ENCODE measurements around the gene SH3RF3. TPM values are rescaled to one million over a fixed set of nuclear protein-coding genes. Genes with fewer than 3 reads are reported as not detected.
"Not testable (repeated sequence)": the region's sequence is repeated elsewhere in the genome, so short reads cannot be mapped to it uniquely, and the experiment has no call there.

SH3RF3 gene
- total RNA-seq, 1 experiment from 2014 or later, result 0.34 TPM

- Histone ChIP-seq H3K27ac (ENCODE audit: low read length) (no peak overlapping the region), H3K4me3 (ENCODE audit: low read length) (no peak overlapping the region), H3K36me3 (ENCODE audit: insufficient read depth, low read length) (no peaks in the 10 kb centered on the region), H3K27me3 (ENCODE audit: low read length) (no peaks in the 10 kb centered on the region), H3K4me2 (ENCODE audit: low read depth, low read length, poor library complexity, severe bottlenecking) (no peak overlapping the region), H2AFZ (ENCODE audit: low read length) (no peak overlapping the region), H3K9me3 (ENCODE audit: low read length) (no peaks in the 10 kb centered on the region), H3K79me2 (ENCODE audit: low read length) (no peaks in the 10 kb centered on the region), H3K9me2 (replicated peaks; ENCODE audit: insufficient read depth, low read length) (no peaks in the 10 kb centered on the region), H3K4me1 (ENCODE audit: low read length) (no peaks in the 10 kb centered on the region), H3K9ac (ENCODE audit: low read length) (no peak overlapping the region), H4K20me1 (ENCODE audit: insufficient read depth, low read depth, low read length) (no peaks in the 10 kb centered on the region)
- DNase-seq, result no peak
Observed at GRCh38 chr2:109529532-109530449, 400.8 kb downstream of the SH3RF3 start.

DNA sequence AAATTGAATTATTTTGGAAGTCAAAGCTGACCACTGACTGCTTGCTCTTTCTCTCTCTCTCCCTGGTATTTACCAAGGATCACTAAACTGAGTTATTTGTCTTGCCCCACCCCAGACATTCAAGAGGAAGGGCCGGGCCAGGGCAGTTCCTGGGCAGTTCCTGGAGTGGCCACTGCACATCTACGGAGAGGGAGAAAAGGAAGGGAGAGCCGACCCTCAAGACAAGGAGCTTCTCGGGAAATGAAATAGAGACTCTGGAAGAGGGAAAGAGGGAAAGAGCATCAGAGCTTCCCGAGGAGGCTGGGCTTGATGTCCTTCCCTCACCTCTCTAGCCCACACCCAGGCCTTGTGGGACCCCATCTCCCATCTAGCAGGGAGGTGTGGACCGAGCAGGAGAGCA is 401.7 kb downstream of the SH3RF3 start:
- H3K4me3 ChIP-seq (ENCODE audit: low read length), result no peak overlapping the region
- no peak overlapping the region for H3K4me2 ChIP-seq (ENCODE audit: low read depth, low read length, poor library complexity, severe bottlenecking)
- no peaks in the 10 kb centered on the region for H4K20me1 ChIP-seq (ENCODE audit: insufficient read depth, low read depth, low read length)
- H3K79me2 ChIP-seq (ENCODE audit: low read length), result no peaks in the 10 kb centered on the region
- no peaks in the 10 kb centered on the region for H3K9me3 ChIP-seq (ENCODE audit: low read length)
- H3K4me1 ChIP-seq (ENCODE audit: low read length), result no peaks in the 10 kb centered on the region
- no peaks in the 10 kb centered on the region for H3K36me3 ChIP-seq (ENCODE audit: insufficient read depth, low read length)
- no peak overlapping the region for H2AFZ ChIP-seq (ENCODE audit: low read length)
- DNase-seq, result no peak
- H3K27ac ChIP-seq (ENCODE audit: low read length), result no peak overlapping the region
- no peaks in the 10 kb centered on the region for H3K27me3 ChIP-seq (ENCODE audit: low read length)
- no peak overlapping the region for H3K9ac ChIP-seq (ENCODE audit: low read length)
- H3K9me2 ChIP-seq (replicated peaks; ENCODE audit: insufficient read depth, low read length), result no peaks in the 10 kb centered on the region

DNA sequence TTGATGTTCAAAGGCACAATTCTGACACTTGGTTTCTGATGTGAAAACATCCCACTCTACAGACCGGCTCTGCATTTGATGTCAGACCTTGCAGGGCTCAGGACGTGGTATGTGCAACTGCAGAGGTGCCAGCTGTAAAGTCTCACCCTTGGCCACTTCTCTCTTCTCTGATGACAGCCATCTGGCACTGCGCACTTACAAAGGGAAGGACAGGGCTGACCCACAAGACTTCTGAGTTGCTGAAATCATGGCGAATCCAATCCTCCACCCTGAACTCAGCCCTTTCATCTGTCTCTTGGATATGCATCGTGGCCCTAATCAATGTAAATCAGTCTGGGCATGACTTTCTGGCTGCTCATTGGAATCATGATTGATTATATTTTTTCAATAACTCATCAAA is 402.2 kb downstream of the SH3RF3 start:
- no peaks in the 10 kb centered on the region for H3K27me3 ChIP-seq (ENCODE audit: low read length)
- no peaks in the 10 kb centered on the region for H3K4me1 ChIP-seq (ENCODE audit: low read length)
- no peak overlapping the region for H2AFZ ChIP-seq (ENCODE audit: low read length)
- H3K9me3 ChIP-seq (ENCODE audit: low read length), result no peaks in the 10 kb centered on the region
- no peak overlapping the region for H3K4me3 ChIP-seq (ENCODE audit: low read length)
- no peaks in the 10 kb centered on the region for H3K79me2 ChIP-seq (ENCODE audit: low read length)
- DNase-seq, result no peak
- H3K27ac ChIP-seq (ENCODE audit: low read length), result no peak overlapping the region
- H3K36me3 ChIP-seq (ENCODE audit: insufficient read depth, low read length), result no peaks in the 10 kb centered on the region
- H3K9me2 ChIP-seq (replicated peaks; ENCODE audit: insufficient read depth, low read length), result no peaks in the 10 kb centered on the region
- H3K9ac ChIP-seq (ENCODE audit: low read length), result no peak overlapping the region
- no peaks in the 10 kb centered on the region for H4K20me1 ChIP-seq (ENCODE audit: insufficient read depth, low read depth, low read length)
- no peak overlapping the region for H3K4me2 ChIP-seq (ENCODE audit: low read depth, low read length, poor library complexity, severe bottlenecking)

- no peaks in the 10 kb centered on the region for H3K27me3 ChIP-seq (ENCODE audit: low read length)
- H2AFZ ChIP-seq (ENCODE audit: low read length), result no peak overlapping the region
- H3K9ac ChIP-seq (ENCODE audit: low read length), result no peak overlapping the region
- H3K4me1 ChIP-seq (ENCODE audit: low read length), result no peaks in the 10 kb centered on the region
- H3K79me2 ChIP-seq (ENCODE audit: low read length), result no peaks in the 10 kb centered on the region
- H4K20me1 ChIP-seq (ENCODE audit: insufficient read depth, low read depth, low read length), result no peaks in the 10 kb centered on the region
- H3K27ac ChIP-seq (ENCODE audit: low read length), result no peak overlapping the region
- no peak overlapping the region for H3K4me2 ChIP-seq (ENCODE audit: low read depth, low read length, poor library complexity, severe bottlenecking)
- H3K9me3 ChIP-seq (ENCODE audit: low read length), result no peaks in the 10 kb centered on the region
- no peak overlapping the region for H3K4me3 ChIP-seq (ENCODE audit: low read length)
- H3K9me2 ChIP-seq (replicated peaks; ENCODE audit: insufficient read depth, low read length), result no peaks in the 10 kb centered on the region
- no peak for DNase-seq
- no peaks in the 10 kb centered on the region for H3K36me3 ChIP-seq (ENCODE audit: insufficient read depth, low read length)
Observed at GRCh38 chr2:109531896-109532727, 403.1 kb downstream of the SH3RF3 start.

- H3K4me1 ChIP-seq (ENCODE audit: low read length), result no peaks in the 10 kb centered on the region
- no peaks in the 10 kb centered on the region for H3K27me3 ChIP-seq (ENCODE audit: low read length)
- no peak overlapping the region for H3K27ac ChIP-seq (ENCODE audit: low read length)
- H3K9me3 ChIP-seq (ENCODE audit: low read length), result no peaks in the 10 kb centered on the region
- no peak overlapping the region for H3K4me3 ChIP-seq (ENCODE audit: low read length)
- no peaks in the 10 kb centered on the region for H3K79me2 ChIP-seq (ENCODE audit: low read length)
- no peak overlapping the region for H3K4me2 ChIP-seq (ENCODE audit: low read depth, low read length, poor library complexity, severe bottlenecking)
- no peaks in the 10 kb centered on the region for H4K20me1 ChIP-seq (ENCODE audit: insufficient read depth, low read depth, low read length)
- no peak for DNase-seq
- no peak overlapping the region for H3K9ac ChIP-seq (ENCODE audit: low read length)
- no peaks in the 10 kb centered on the region for H3K9me2 ChIP-seq (replicated peaks; ENCODE audit: insufficient read depth, low read length)
- no peaks in the 10 kb centered on the region for H3K36me3 ChIP-seq (ENCODE audit: insufficient read depth, low read length)
- no peak overlapping the region for H2AFZ ChIP-seq (ENCODE audit: low read length)
Observed at GRCh38 chr2:109532728-109533076, 403.7 kb downstream of the SH3RF3 start.

- Histone ChIP-seq H3K9ac (ENCODE audit: low read length) (no peak overlapping the region), H3K9me3 (ENCODE audit: low read length) (no peaks in the 10 kb centered on the region), H3K9me2 (replicated peaks; ENCODE audit: insufficient read depth, low read length) (no peaks in the 10 kb centered on the region), H3K27ac (ENCODE audit: low read length) (no peak overlapping the region), H2AFZ (ENCODE audit: low read length) (no peak overlapping the region), H3K4me3 (ENCODE audit: low read length) (no peak overlapping the region), H3K4me2 (ENCODE audit: low read depth, low read length, poor library complexity, severe bottlenecking) (no peak overlapping the region), H4K20me1 (ENCODE audit: insufficient read depth, low read depth, low read length) (no peaks in the 10 kb centered on the region), H3K27me3 (ENCODE audit: low read length) (no peaks in the 10 kb centered on the region), H3K79me2 (ENCODE audit: low read length) (no peaks in the 10 kb centered on the region), H3K36me3 (ENCODE audit: insufficient read depth, low read length) (no peaks in the 10 kb centered on the region), H3K4me1 (ENCODE audit: low read length) (no peaks in the 10 kb centered on the region)
- no peak for DNase-seq
Observed at GRCh38 chr2:109533823-109534222, 404.8 kb downstream of the SH3RF3 start.

DNA sequence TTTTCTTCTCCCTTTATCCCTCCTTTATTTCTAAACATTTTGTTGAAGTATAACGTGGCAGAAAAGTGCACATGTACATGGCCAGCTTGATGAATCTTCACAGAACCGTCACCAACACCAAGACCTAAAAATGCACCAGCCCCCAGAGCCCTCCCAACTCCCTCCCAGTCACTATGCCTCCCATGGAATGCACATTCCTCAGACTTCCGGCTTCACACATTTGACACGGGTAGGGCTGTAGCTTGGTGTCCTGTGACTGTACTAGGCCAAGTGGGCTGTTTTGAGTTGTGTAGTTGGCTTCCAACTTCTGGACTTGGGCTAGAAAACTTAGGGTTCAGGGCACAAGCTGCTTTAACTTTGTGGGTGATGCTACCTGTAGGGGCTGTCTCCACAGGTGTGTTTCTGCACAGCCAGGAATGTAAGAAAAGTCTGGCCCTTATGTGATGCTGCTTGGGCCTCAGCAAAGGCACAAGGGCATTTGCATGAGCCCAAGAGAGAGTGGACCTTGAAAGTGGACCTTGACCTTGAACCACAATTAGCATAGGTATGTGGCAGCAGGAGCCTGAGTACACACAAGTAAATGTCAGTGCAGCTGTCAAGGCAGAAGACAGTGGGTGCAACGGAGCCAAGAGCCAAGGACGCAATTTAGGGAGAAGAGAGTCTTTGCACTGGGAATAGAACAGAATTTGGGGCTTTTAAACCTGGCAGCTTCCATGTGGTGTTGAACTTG is 406.4 kb downstream of the SH3RF3 start:
- no peaks in the 10 kb centered on the region for H3K9me2 ChIP-seq (replicated peaks; ENCODE audit: insufficient read depth, low read length)
- H3K27me3 ChIP-seq (ENCODE audit: low read length), result no peaks in the 10 kb centered on the region
- no peak overlapping the region for H3K9ac ChIP-seq (ENCODE audit: low read length)
- H2AFZ ChIP-seq (ENCODE audit: low read length), result no peak overlapping the region
- H3K79me2 ChIP-seq (ENCODE audit: low read length), result no peaks in the 10 kb centered on the region
- H3K4me2 ChIP-seq (ENCODE audit: low read depth, low read length, poor library complexity, severe bottlenecking), result no peak overlapping the region
- no peaks in the 10 kb centered on the region for H3K4me1 ChIP-seq (ENCODE audit: low read length)
- no peak overlapping the region for H3K4me3 ChIP-seq (ENCODE audit: low read length)
- no peaks in the 10 kb centered on the region for H3K9me3 ChIP-seq (ENCODE audit: low read length)
- no peak for DNase-seq
- no peak overlapping the region for H3K27ac ChIP-seq (ENCODE audit: low read length)
- H3K36me3 ChIP-seq (ENCODE audit: insufficient read depth, low read length), result no peaks in the 10 kb centered on the region
- no peaks in the 10 kb centered on the region for H4K20me1 ChIP-seq (ENCODE audit: insufficient read depth, low read depth, low read length)

GRCh38 chr2:109536556-109536955 is 407.6 kb downstream of the SH3RF3 start:
- not testable (repeated sequence) for H3K9ac ChIP-seq (ENCODE audit: low read length); H3K9me2 ChIP-seq (replicated peaks; ENCODE audit: insufficient read depth, low read length)

More at GRCh38 chr2:109536556-109536955, 407.6 kb downstream of the SH3RF3 start:
- H4K20me1 ChIP-seq (ENCODE audit: insufficient read depth, low read depth, low read length); H3K4me1 ChIP-seq (ENCODE audit: low read length); H3K9me3 ChIP-seq (ENCODE audit: low read length); DNase-seq; H3K79me2 ChIP-seq (ENCODE audit: low read length); H3K27me3 ChIP-seq (ENCODE audit: low read length); H3K4me3 ChIP-seq (ENCODE audit: low read length); H3K36me3 ChIP-seq (ENCODE audit: insufficient read depth, low read length); H3K4me2 ChIP-seq (ENCODE audit: low read depth, low read length, poor library complexity, severe bottlenecking); H2AFZ ChIP-seq (ENCODE audit: low read length); H3K27ac ChIP-seq (ENCODE audit: low read length): not testable (repeated sequence)
